Stimulated activated memory B cell treated with anti-CD40 and anti-IgM and Interleukin-4, amounts not matched to agents 10 μg/mL and 1 μg/mL and 100 μg/mL, for 72 hours (primary cell): ENCODE measurements around the gene RBPJ.

Experiments
- ATAC-seq: fragments of 150-1000 bp; cut with Tn5 transposase; 2 replicates; pipeline ENCODE4 v1.10.0; 2021
- H3K27ac Mint-ChIP-seq: one replicate; pipeline ENCODE4 v1.8.0; 2022; ENCODE audit warnings: mild to moderate bottlenecking, mixed read lengths
- H3K27me3 Mint-ChIP-seq: one replicate; pipeline ENCODE4 v1.8.0; 2022; ENCODE audit warnings: mixed read lengths
- H3K36me3 Mint-ChIP-seq: one replicate; pipeline ENCODE4 v1.8.0; 2022; ENCODE audit warnings: mixed read lengths
- H3K4me1 Mint-ChIP-seq: one replicate; pipeline ENCODE4 v1.8.0; 2022; ENCODE audit warnings: mixed read lengths
- H3K4me3 Mint-ChIP-seq: one replicate; pipeline ENCODE4 v1.8.0; 2022; ENCODE audit warnings: mild to moderate bottlenecking, moderate library complexity, mixed read lengths
- H3K9me3 Mint-ChIP-seq: one replicate; pipeline ENCODE4 v1.8.0; 2022; ENCODE audit warnings: mixed read lengths

RBPJ gene

GRCh38 chr4:26459054-26459755 is 138.4 kb downstream of the RBPJ start:
- peaks cover 6% of the 10 kb centered on the region for H3K4me1 Mint-ChIP-seq
- ATAC-seq = no peak
- H3K27ac Mint-ChIP-seq = no peak overlapping the region
- no peak overlapping the region for H3K4me3 Mint-ChIP-seq
- H3K27me3 Mint-ChIP-seq = peaks cover 25% of the 10 kb centered on the region
- peaks cover 2% of the 10 kb centered on the region for H3K9me3 Mint-ChIP-seq
- no peaks in the 10 kb centered on the region for H3K36me3 Mint-ChIP-seq

GRCh38 chr4:26459756-26460530 is 139.1 kb downstream of the RBPJ start:
- Mint-ChIP-seq H3K36me3 (no peaks in the 10 kb centered on the region), H3K27ac (no peak overlapping the region), H3K9me3 (peaks cover 3% of the 10 kb centered on the region), H3K27me3 (peaks cover 31% of the 10 kb centered on the region), H3K4me1 (peaks cover 6% of the 10 kb centered on the region), H3K4me3 (no peak overlapping the region)
- ATAC-seq = no peak

GRCh38 chr4:26462874-26463273 is 142.1 kb downstream of the RBPJ start:
- H3K4me3 Mint-ChIP-seq = no peak overlapping the region
- peaks cover 6% of the 10 kb centered on the region for H3K4me1 Mint-ChIP-seq
- no peaks in the 10 kb centered on the region for H3K36me3 Mint-ChIP-seq
- H3K9me3 Mint-ChIP-seq = peaks cover 4% of the 10 kb centered on the region
- ATAC-seq = no peak
- no peak overlapping the region for H3K27ac Mint-ChIP-seq
- H3K27me3 Mint-ChIP-seq = peaks cover 35% of the 10 kb centered on the region

- Mint-ChIP-seq H3K27me3 (peaks cover 36% of the 10 kb centered on the region), H3K9me3 (peaks cover 4% of the 10 kb centered on the region), H3K4me1 (peaks cover 6% of the 10 kb centered on the region), H3K4me3 (no peak overlapping the region), H3K36me3 (no peaks in the 10 kb centered on the region), H3K27ac (no peak overlapping the region)
- ATAC-seq = no peak
Observed at GRCh38 chr4:26463386-26463785, 142.6 kb downstream of the RBPJ start.

GRCh38 chr4:26464420-26465095 is 143.7 kb downstream of the RBPJ start:
- peaks cover 6% of the 10 kb centered on the region for H3K4me1 Mint-ChIP-seq
- peaks cover 36% of the 10 kb centered on the region for H3K27me3 Mint-ChIP-seq
- H3K9me3 Mint-ChIP-seq = peaks cover 4% of the 10 kb centered on the region
- no peaks in the 10 kb centered on the region for H3K36me3 Mint-ChIP-seq
- ATAC-seq = no peak
- no peak overlapping the region for H3K4me3 Mint-ChIP-seq
- H3K27ac Mint-ChIP-seq = no peak overlapping the region

- Mint-ChIP-seq H3K36me3 (no peaks in the 10 kb centered on the region), H3K4me1 (peaks cover 4% of the 10 kb centered on the region), H3K9me3 (peaks cover 4% of the 10 kb centered on the region), H3K4me3 (no peak overlapping the region), H3K27ac (no peak overlapping the region), H3K27me3 (peaks cover 37% of the 10 kb centered on the region)
- ATAC-seq = no peak
Observed at GRCh38 chr4:26466578-26467270, 145.9 kb downstream of the RBPJ start.

- no peak for ATAC-seq
- Mint-ChIP-seq H3K36me3 (no peaks in the 10 kb centered on the region), H3K27ac (no peak overlapping the region), H3K27me3 (peaks cover 42% of the 10 kb centered on the region), H3K9me3 (peaks cover 4% of the 10 kb centered on the region), H3K4me3 (no peak overlapping the region), H3K4me1 (no peaks in the 10 kb centered on the region)
Observed at GRCh38 chr4:26467724-26468123, 146.9 kb downstream of the RBPJ start.

- Mint-ChIP-seq H3K36me3 (no peaks in the 10 kb centered on the region), H3K4me1 (no peaks in the 10 kb centered on the region), H3K27me3 (peaks cover 42% of the 10 kb centered on the region), H3K27ac (no peak overlapping the region), H3K4me3 (no peak overlapping the region), H3K9me3 (peaks cover 2% of the 10 kb centered on the region)
- ATAC-seq = no peak
Observed at GRCh38 chr4:26468283-26468949, 147.6 kb downstream of the RBPJ start.

- H3K36me3 Mint-ChIP-seq = no peaks in the 10 kb centered on the region
- ATAC-seq = no peak
- H3K9me3 Mint-ChIP-seq = peaks cover 2% of the 10 kb centered on the region
- H3K27me3 Mint-ChIP-seq = peaks cover 37% of the 10 kb centered on the region
- H3K4me3 Mint-ChIP-seq = no peak overlapping the region
- H3K27ac Mint-ChIP-seq = no peak overlapping the region
- H3K4me1 Mint-ChIP-seq = no peaks in the 10 kb centered on the region
Observed at GRCh38 chr4:26468977-26469376, 148.2 kb downstream of the RBPJ start.

GRCh38 chr4:26471890-26472289 is 151.1 kb downstream of the RBPJ start:
- Mint-ChIP-seq H3K4me1 (no peaks in the 10 kb centered on the region), H3K36me3 (no peaks in the 10 kb centered on the region), H3K9me3 (no peaks in the 10 kb centered on the region), H3K4me3 (no peak overlapping the region), H3K27me3 (peaks cover 17% of the 10 kb centered on the region), H3K27ac (no peak overlapping the region)
- no peak for ATAC-seq

- no peaks in the 10 kb centered on the region for H3K36me3 Mint-ChIP-seq
Observed at GRCh38 chr4:26473893-26474292, 153.1 kb downstream of the RBPJ start.

GRCh38 chr4:26474551-26474950 is 153.7 kb downstream of the RBPJ start:
- H3K4me1 Mint-ChIP-seq = no peaks in the 10 kb centered on the region
- H3K36me3 Mint-ChIP-seq = no peaks in the 10 kb centered on the region
- H3K9me3 Mint-ChIP-seq = no peaks in the 10 kb centered on the region
- no peak overlapping the region for H3K4me3 Mint-ChIP-seq
- ATAC-seq = no peak
- peaks cover 7% of the 10 kb centered on the region for H3K27me3 Mint-ChIP-seq
- no peak overlapping the region for H3K27ac Mint-ChIP-seq

More at GRCh38 chr4:26473893-26474292, 153.1 kb downstream of the RBPJ start:
- Mint-ChIP-seq H3K9me3 (no peaks in the 10 kb centered on the region), H3K27ac (no peak overlapping the region), H3K27me3 (peaks cover 7% of the 10 kb centered on the region), H3K4me1 (no peaks in the 10 kb centered on the region), H3K4me3 (no peak overlapping the region)
- ATAC-seq = no peak

- no peaks in the 10 kb centered on the region for H3K36me3 Mint-ChIP-seq
- H3K27ac Mint-ChIP-seq = no peak overlapping the region
- H3K4me3 Mint-ChIP-seq = no peak overlapping the region
- no peaks in the 10 kb centered on the region for H3K9me3 Mint-ChIP-seq
- no peak for ATAC-seq
- no peaks in the 10 kb centered on the region for H3K4me1 Mint-ChIP-seq
- peaks cover 7% of the 10 kb centered on the region for H3K27me3 Mint-ChIP-seq
Observed at GRCh38 chr4:26475716-26476115, 154.9 kb downstream of the RBPJ start.

- H3K27me3 Mint-ChIP-seq = peaks cover 7% of the 10 kb centered on the region
- no peak for ATAC-seq
- H3K4me1 Mint-ChIP-seq = no peaks in the 10 kb centered on the region
- no peaks in the 10 kb centered on the region for H3K9me3 Mint-ChIP-seq
- H3K27ac Mint-ChIP-seq = no peak overlapping the region
- H3K36me3 Mint-ChIP-seq = no peaks in the 10 kb centered on the region
- H3K4me3 Mint-ChIP-seq = no peak overlapping the region
Observed at GRCh38 chr4:26476545-26476944, 155.7 kb downstream of the RBPJ start.

GRCh38 chr4:26478330-26478729 is 157.5 kb downstream of the RBPJ start:
- Mint-ChIP-seq H3K4me3 (no peak overlapping the region), H3K4me1 (no peaks in the 10 kb centered on the region), H3K27ac (no peak overlapping the region), H3K9me3 (no peaks in the 10 kb centered on the region), H3K27me3 (no peaks in the 10 kb centered on the region), H3K36me3 (no peaks in the 10 kb centered on the region)
- no peak for ATAC-seq
